AG08396 (cell line): ENCODE data around the gene XAGE2.

Experiments used
- DNase-seq: peaks from one replicate; pipeline ENCODE4 v3.0.0; 2012; ENCODE audit warnings: low spot score, mixed read lengths

XAGE2 gene

DNA sequence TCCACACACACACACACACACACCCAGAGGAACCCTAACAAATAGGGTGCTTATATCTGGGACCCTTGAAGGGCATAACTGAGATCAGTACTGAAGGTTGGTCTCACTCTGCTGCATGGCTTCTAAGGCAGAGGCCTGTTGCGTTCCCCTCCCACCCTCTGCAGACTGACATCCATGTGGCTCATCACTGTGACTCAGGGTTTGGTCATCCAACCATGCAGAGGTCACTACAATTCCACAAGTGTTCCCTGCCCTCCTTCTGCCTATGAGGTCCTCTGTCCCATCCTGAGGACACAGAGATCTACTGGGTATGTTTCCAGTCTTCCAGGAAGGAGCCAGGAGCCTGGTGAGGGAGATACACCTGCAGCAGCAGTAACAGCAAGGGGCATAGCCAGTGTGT lies 55.8 kb downstream of the XAGE2 start:
- DNase-seq, result no peak
